GM18519 (cell line): ENCODE data around the gene MAPKAPK3.
"Not testable (repeated sequence)": the region's sequence is repeated elsewhere in the genome, so short reads cannot be mapped to it uniquely, and the experiment has no call there.

Experiments used
- ATAC-seq: cut with Tn5 transposase; IDR thresholded peaks from one replicate; pipeline ENCODE4 v1.9.1; 2021; ENCODE audit warnings: mild to moderate bottlenecking, moderate library complexity; ENCODE audit not compliant: unreplicated experiment, low FRiP score

The MAPKAPK3 gene

GRCh38 chr3:50676031-50676705, 59.2 kb downstream of the MAPKAPK3 start:
- no peak for ATAC-seq

DNA sequence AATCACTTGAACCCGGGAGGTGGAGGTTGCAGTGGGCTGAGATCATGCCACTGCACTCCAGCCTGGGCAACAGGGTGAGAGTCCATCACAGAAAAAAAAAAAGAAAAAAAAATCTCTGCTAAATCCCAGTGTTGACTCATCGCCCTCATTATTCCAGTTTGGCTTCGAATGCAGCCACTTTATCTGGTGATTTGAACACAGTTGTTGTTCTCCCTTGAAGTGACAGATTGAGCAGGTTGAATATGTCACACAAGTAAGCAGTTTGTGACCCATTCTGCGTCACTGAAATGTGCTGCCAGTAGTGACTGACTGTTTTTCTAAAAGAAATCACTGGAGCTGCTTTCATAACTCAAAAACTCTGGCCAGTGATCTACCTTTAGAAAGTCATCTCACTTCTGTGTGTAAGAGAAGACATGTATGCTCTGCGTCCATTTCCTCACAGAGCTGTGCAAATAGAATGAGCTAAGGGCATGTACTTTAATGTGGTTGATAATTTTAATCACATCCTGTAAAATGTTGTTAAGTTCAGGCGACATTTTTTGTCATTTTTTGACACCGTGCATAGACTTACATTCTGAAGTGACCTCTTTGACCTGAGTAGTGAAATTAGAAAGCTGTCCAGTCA, 70.3 kb downstream of the MAPKAPK3 start:
- ATAC-seq = no peak

DNA sequence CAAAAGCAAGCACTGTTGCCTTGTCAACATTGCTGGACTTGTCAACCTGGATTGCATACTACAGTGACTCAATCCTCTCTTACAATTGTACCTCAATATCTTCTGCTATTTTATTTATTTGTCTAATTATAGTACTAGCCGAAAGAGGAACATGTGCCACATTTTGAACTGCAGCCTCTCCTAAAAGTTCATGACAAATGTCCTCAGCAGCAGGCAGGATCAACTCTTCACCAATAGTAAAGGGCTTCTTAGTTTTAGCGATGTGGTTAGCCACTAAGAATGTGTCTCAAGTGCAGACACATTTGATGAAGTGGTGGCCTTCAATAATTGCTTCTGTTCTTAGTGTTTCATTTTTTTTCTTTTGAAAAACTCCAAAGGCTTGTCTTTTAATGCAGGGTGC, 71.0 kb downstream of the MAPKAPK3 start:
- ATAC-seq = no peak

GRCh38 chr3:50688602-50689001, 71.7 kb downstream of the MAPKAPK3 start:
- not testable (repeated sequence) for ATAC-seq

DNA sequence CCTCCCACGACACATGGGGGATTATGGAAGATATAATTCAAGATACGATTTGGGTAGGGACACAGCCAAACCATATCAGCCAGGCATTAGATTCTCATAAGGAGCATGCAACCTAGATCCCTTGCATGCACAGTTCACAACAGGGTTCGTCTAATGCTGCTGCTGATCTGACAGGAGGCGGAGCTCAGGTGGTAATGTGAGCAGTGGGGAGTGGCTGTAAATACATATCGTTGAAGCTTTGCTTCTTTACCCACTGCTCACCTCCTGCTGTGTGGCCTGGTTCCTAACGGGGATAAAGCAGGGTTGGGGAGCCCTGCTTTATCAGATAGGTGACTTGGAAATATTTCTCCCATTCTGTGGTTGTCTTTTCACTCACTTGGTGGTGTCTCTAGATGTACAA, 72.6 kb downstream of the MAPKAPK3 start:
- ATAC-seq = no peak

DNA sequence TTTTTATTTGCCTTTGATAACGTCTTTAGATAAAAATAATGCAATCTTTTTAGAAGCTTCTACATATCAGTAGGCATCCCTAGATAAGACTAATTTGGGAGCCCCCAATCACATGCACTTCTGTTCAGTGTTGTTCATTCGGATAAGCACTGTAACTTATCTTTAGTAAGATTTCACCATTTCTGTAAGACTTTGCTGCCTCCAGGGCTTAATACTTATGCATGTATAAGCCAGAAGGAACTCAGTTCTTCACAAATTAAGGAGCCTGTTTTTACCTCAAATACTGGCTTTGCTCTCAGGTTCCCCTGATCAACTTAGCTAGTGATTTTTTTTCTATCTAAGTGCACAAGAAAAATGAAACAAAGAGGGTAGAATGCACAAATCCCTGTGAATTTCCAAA, 78.1 kb downstream of the MAPKAPK3 start:
- no peak for ATAC-seq

DNA sequence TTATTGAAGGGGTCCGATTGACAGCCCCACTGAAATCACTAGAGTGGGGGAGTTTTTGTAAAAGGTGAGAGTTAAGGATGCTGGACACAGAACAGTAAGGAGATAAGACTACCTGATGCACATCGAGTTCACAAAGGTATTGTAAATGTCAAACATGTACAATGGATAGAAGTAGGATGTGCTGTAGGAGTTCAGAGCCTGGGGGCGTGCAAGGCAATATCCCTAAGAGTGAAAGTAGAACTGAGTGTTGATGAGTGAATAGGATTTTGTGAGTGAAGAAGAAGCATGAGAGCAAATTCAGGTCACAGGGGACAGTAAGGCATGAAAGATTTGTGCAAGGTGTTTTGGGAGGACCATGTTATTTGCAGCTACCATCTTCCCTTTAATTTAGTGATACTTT, 79.3 kb downstream of the MAPKAPK3 start:
- no peak for ATAC-seq

- no peak for ATAC-seq
These were observed 81.3 kb downstream of the MAPKAPK3 start for GRCh38 chr3:50698269-50698668.
